Measurements from ENCODE around the gene ASB12.

The ASB12 gene

GRCh38 chrX:64186974-64187761, 43.2 kb downstream of the ASB12 start:
- DNase-seq (ENCODE audit: low read depth), result no peak

- no peak for DNase-seq (ENCODE audit: low read depth)
These were observed 46.0 kb downstream of the ASB12 start for GRCh38 chrX:64184396-64184795.

GRCh38 chrX:64182208-64182607, 48.2 kb downstream of the ASB12 start:
- no peak for DNase-seq (ENCODE audit: low read depth)

- no peak for DNase-seq (ENCODE audit: low read depth)
These were observed 53.5 kb downstream of the ASB12 start for GRCh38 chrX:64176876-64177275.
